WI38 (cell line): ENCODE measurements around the gene DHH.
"Not testable (repeated sequence)": the region's sequence is repeated elsewhere in the genome, so short reads cannot be mapped to it uniquely, and the experiment has no call there.

Experiments used
- H3K4me3 ChIP-seq: 2 replicates; pipeline ENCODE4 v1.5.1; 2011; ENCODE audit warnings: low read depth, mild to moderate bottlenecking, control low read depth, low read length
- TF ChIP-seq, protein P1 (sequence below): IDR thresholded peaks from 2 replicates; pipeline ENCODE4 v1.5.1; 2012; ENCODE audit warnings: low read depth, mild to moderate bottlenecking, control low read depth, low read length

DHH gene

GRCh38 chr12:49094160-49094974, at the start of gene DHH:
Gene DHH, minus strand, starts transcription at chr12:49094801. Its CDS starts 289 bp downstream, at chr12:49094512.
- H3K4me3 ChIP-seq: no peak within 1 kb of the TSS
- TF ChIP-seq, protein P1, sequence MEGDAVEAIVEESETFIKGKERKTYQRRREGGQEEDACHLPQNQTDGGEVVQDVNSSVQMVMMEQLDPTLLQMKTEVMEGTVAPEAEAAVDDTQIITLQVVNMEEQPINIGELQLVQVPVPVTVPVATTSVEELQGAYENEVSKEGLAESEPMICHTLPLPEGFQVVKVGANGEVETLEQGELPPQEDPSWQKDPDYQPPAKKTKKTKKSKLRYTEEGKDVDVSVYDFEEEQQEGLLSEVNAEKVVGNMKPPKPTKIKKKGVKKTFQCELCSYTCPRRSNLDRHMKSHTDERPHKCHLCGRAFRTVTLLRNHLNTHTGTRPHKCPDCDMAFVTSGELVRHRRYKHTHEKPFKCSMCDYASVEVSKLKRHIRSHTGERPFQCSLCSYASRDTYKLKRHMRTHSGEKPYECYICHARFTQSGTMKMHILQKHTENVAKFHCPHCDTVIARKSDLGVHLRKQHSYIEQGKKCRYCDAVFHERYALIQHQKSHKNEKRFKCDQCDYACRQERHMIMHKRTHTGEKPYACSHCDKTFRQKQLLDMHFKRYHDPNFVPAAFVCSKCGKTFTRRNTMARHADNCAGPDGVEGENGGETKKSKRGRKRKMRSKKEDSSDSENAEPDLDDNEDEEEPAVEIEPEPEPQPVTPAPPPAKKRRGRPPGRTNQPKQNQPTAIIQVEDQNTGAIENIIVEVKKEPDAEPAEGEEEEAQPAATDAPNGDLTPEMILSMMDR: no peak

DNA sequence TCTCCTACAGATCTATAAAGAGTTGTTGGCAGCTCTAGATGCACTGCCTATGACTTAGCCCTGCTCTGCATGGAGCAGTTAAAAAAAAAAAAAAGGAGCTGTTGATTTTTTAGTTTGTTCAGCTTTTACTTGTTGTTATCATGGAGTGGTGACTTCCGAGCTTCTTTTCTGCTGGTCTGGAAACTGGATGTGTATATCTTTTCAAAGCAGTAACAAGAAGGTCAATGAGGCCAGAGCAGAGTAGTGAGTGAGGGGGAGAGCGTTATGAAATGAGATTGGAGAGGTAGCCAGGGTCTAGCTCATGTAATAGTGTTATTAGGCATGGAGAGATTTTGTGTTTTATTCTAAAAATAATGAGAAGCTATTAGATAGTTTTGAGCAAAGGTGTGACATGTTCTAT, 49.8 kb upstream of the DHH start:
- H3K4me3 ChIP-seq: no peak overlapping the region
- TF ChIP-seq, protein P1: no peak

GRCh38 chr12:49138999-49139398, 44.4 kb upstream of the DHH start:
- H3K4me3 ChIP-seq: no peak overlapping the region

GRCh38 chr12:49138587-49138986, 44.0 kb upstream of the DHH start:
- no peak overlapping the region for H3K4me3 ChIP-seq
- TF ChIP-seq, protein P1: no peak

More at GRCh38 chr12:49138999-49139398, 44.4 kb upstream of the DHH start:
- TF ChIP-seq, protein P1: no peak

- no peak overlapping the region for H3K4me3 ChIP-seq
- TF ChIP-seq, protein P1: no peak
These were observed 42.9 kb upstream of the DHH start for GRCh38 chr12:49137476-49137875.

DNA sequence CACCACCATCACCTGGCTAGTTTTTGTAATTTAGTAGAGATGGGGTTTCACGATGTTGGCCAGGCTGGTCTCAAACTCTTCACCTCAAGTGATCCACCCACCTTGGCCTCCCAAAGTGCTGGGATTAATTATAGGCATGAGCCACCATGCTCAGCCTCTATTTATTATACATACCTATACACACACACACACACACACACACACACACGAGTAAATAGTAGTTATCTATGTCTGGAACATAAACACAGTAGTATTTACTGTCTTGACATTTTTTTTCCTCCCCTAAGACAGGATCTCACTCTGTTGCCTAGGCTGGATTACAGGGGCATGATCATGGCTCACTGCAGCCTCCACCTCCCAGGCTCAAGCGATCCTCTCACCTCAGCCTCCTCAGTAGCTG, 42.4 kb upstream of the DHH start:
- H3K4me3 ChIP-seq: not testable (repeated sequence)

GRCh38 chr12:49133590-49133989, 39.0 kb upstream of the DHH start:
- TF ChIP-seq, protein P1: no peak
- H3K4me3 ChIP-seq: no peak overlapping the region
